ENCODE results near the gene FERMT3.

Gene FERMT3

DNA sequence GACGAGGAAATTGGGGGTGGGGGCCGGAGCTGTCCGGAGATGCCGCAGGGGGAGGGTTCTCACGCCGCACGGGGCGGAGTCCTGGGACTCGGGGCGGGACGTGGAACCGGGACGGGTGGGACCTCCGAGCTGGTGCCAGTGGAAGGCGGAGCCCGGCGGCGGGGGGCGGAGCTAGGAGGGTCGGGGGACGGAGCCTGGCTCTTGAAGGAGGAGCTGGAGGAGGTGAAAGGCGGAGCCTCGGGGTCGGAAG lies 34.6 kb downstream of the FERMT3 start:
- Histone ChIP-seq H3K4me3 (ENCODE audit: low read depth, low read length) (peak overlapping the region; percentile 82), H3K27ac (peak overlapping the region; percentile 86), H3K36me3 (peaks cover 45% of the 10 kb centered on the region), H3K27me3 (ENCODE audit: insufficient read depth, low read depth, severe bottlenecking) (no peaks in the 10 kb centered on the region), H3K9me3 (ENCODE audit: severe bottlenecking) (no peaks in the 10 kb centered on the region)
- TF ChIP-seq, protein P1, sequence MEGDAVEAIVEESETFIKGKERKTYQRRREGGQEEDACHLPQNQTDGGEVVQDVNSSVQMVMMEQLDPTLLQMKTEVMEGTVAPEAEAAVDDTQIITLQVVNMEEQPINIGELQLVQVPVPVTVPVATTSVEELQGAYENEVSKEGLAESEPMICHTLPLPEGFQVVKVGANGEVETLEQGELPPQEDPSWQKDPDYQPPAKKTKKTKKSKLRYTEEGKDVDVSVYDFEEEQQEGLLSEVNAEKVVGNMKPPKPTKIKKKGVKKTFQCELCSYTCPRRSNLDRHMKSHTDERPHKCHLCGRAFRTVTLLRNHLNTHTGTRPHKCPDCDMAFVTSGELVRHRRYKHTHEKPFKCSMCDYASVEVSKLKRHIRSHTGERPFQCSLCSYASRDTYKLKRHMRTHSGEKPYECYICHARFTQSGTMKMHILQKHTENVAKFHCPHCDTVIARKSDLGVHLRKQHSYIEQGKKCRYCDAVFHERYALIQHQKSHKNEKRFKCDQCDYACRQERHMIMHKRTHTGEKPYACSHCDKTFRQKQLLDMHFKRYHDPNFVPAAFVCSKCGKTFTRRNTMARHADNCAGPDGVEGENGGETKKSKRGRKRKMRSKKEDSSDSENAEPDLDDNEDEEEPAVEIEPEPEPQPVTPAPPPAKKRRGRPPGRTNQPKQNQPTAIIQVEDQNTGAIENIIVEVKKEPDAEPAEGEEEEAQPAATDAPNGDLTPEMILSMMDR (IDR thresholded peaks at IDR 0.05; ENCODE audit: low read depth, low read length) = no peak
- DNase-seq = peak; percentile 99

DNA sequence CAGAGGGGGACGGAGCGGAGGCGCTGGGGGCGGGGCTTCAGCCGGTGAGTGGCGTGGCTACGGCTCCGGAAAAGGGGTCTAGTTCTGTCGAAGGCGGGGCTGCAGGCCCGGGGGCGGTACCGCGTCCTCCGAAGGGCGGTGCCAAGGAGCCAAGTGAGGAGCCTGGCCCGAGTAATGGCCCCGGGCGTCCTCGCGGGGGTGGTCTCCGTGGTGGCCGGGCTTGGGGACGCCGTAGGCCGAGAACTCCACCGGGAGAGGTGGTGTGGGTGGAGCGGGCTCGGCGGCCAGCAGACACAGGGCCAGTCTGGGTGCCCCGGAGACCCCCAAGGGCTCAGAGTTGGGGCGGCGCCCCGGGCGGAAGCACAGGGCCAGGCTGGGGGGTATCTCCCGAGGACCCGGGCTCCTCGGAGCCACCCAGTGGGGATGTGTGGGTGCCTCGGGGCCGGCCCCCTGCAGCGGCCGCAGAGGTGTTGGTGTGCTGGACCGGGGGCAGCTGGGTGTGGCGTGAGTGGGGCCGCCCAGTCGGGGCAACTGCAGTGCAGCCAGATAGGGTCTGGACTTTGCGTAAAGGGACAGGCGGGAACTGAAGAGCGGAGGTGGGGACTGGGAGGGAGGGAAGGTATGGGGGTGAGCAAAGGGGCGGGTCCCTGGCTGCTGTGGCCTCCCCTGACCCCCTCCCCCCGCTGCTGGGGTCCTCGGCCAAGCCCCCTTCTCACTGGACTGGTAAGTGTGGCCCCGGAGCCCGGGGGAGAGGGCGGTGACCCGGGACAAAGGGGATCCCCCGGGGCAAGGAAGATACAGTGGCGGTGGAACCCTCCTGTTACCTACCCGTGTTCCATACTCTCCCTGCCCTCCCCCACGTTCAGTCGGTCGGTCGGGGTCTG lies 35.2 kb downstream of the FERMT3 start:
- Histone ChIP-seq H3K36me3 (peaks cover 46% of the 10 kb centered on the region), H3K9me3 (ENCODE audit: severe bottlenecking) (no peaks in the 10 kb centered on the region), H3K27me3 (ENCODE audit: insufficient read depth, low read depth, severe bottlenecking) (no peaks in the 10 kb centered on the region), H3K27ac (peak overlapping the region; percentile 80), H3K4me3 (ENCODE audit: low read depth, low read length) (peak overlapping the region; percentile 82)
- peak; percentile 64 for DNase-seq
- TF ChIP-seq, protein P1 (IDR thresholded peaks at IDR 0.05; ENCODE audit: low read depth, low read length) = no peak

DNA sequence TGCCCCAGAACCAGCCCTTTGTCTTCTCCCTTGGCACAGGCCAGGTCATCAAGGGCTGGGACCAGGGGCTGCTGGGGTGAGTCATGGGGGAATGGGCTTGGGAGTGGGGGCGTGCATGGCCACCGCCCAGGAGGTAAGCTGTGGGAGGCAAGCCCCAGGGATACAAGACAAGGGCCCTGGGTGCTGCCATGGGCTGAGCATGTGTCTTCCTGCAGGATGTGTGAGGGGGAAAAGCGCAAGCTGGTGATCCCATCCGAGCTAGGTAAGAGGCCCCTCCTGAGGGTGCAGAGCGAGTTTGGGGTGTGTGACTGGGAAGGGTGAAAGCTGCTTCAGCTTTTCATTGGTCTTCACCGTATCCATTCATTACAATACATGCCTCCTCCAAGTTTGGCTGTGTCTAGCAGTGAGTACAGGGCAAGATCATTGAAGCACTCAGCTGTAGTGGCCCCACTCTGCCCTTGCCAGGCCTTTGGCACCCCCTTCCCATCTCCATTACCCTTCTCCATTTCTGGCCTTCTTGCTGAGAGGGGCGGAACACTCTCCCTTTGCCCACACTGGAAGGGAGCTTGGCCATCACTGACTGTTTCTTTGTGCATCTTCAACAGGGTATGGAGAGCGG lies 36.8 kb downstream of the FERMT3 start:
- peak overlapping the region; percentile 80; the same call in 1 of the 2 replicates for H3K27ac ChIP-seq
- H3K4me3 ChIP-seq (ENCODE audit: low read depth, low read length) = no peak overlapping the region
- peaks cover 36% of the 10 kb centered on the region for H3K36me3 ChIP-seq
- TF ChIP-seq, protein P1 (IDR thresholded peaks at IDR 0.05; ENCODE audit: low read depth, low read length) = no peak
- no peaks in the 10 kb centered on the region for H3K9me3 ChIP-seq (ENCODE audit: severe bottlenecking)
- no peak for DNase-seq
- H3K27me3 ChIP-seq (ENCODE audit: insufficient read depth, low read depth, severe bottlenecking) = no peaks in the 10 kb centered on the region

DNA sequence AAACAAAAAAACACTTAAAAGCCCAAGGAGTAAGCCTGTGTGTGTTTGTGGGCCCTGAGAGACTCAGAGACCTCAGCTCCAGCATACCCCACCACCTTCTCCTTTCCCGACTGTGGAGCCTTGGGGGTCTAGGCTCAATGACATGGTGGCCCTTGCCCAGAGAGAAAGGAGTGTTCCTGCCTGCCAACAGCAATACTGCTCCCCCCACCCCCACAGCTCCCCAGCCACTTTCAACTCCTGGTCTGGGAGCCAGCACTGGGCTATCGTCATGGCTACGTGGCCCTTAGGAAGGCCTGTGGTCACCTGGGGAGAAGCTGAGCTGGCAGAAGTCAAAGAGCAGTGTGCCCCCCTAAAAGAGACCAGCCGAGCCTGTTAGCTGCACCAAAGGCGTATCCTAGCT lies 37.6 kb downstream of the FERMT3 start:
- TF ChIP-seq, protein P1 (IDR thresholded peaks at IDR 0.05; ENCODE audit: low read depth, low read length) = no peak
- Histone ChIP-seq H3K27me3 (ENCODE audit: insufficient read depth, low read depth, severe bottlenecking) (no peaks in the 10 kb centered on the region), H3K4me3 (ENCODE audit: low read depth, low read length) (no peak overlapping the region), H3K9me3 (ENCODE audit: severe bottlenecking) (no peaks in the 10 kb centered on the region), H3K36me3 (peaks cover 29% of the 10 kb centered on the region), H3K27ac (no peak overlapping the region)
- no peak for DNase-seq

DNA sequence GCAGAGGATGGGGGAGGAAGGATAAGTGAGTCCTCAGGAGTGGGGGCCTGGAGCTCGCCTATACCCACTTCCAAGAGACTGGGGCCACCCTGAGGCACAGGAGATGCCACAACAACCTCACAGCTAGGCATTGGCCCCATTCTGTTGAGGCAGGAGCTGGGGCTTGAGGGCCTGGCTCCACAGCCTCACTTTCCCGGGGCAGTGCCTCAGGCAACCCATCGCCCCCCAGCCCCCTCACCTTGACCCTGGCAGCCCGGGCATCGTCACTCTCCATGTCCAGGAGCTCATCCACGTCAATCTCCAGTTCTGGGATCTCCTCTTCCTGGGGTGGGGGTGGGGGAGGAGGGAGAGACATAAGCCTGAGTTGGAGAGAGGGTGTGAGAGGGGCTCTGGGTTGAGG lies 38.4 kb downstream of the FERMT3 start:
- peak overlapping the region; percentile 89; the same call in 1 of the 2 replicates for H3K27ac ChIP-seq
- no peak for DNase-seq
- peaks cover 29% of the 10 kb centered on the region for H3K36me3 ChIP-seq
- no peaks in the 10 kb centered on the region for H3K9me3 ChIP-seq (ENCODE audit: severe bottlenecking)
- TF ChIP-seq, protein P1 (IDR thresholded peaks at IDR 0.05; ENCODE audit: low read depth, low read length) = no peak
- no peaks in the 10 kb centered on the region for H3K27me3 ChIP-seq (ENCODE audit: insufficient read depth, low read depth, severe bottlenecking)
- H3K4me3 ChIP-seq (ENCODE audit: low read depth, low read length) = peak overlapping the region; percentile 61

Measured in WERI-Rb-1 (cell line).